ENCODE results near the gene PARD3B.
"Not testable (repeated sequence)": the region's sequence is repeated elsewhere in the genome, so short reads cannot be mapped to it uniquely, and the experiment has no call there.

The PARD3B gene

DNA sequence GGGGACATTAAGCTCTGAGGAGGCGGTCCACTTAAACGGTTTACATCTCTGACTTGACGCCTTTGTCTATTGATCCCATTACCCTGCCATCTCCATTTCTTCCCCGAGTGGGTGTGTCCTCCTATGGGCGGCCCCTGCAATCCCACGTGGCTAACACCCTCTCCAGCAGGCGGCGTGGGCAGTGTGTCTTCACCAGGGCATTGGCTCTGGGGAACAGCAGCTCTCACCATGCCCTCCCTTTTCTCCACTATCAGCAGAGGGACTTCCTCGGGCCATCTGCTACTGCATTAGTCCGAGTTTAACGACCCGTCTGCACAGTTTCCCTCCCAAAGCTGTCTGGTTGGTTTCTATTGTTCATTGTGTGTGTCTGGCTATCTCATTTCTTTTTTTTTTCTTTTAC, 625.1 kb downstream of the PARD3B start:
- no peak for DNase-seq

DNA sequence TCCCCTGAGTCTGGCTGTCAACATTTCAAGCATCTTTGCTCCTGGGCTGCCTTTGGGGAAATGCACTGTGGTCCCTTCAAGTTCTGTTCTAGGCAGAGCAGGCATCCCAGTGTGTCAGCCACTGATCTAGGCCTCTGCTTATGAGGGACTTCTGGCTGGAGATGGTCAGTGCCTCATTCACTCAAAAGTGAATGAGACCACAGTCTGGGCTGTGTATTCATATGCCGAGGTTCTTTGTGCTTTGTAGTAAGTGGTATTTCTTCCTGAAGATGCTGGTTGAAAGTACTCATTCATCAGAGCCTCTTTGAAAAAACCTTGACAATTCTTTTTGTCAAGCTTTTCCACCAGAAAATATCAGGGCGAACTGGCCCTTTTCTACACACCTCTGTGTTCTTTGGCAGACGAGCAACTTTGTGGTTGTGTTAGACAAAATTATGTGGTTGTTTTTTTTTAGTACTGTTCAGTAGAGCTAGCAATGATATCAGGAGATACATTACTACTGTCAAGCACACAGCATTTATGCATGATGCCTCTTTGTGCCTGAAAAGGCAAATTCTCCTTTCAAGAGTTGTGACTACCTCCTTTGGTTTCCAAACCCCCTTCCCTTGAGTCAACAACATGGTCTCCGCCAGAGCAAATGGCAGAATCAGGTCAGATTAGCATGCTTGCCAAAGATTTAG, 626.1 kb downstream of the PARD3B start:
- no peak for DNase-seq

DNA sequence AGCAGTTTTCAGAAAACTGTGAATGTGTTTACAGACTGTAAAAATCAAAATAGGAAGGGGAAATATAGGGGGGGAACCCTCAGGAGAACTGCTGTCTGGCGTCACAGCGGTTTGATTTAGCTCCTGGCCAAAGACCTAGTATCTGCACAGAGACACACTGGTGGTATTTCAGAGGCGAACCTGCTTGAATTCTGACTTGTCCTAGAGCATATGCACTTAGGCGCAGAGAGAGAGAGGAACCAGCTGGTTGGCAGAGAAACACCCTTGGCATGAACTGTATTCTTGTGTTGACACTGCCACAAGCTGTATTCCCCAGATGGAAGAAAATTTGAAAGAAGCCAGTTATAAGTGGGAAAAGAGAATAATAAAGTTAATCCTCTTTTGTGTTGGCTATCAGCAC, 630.6 kb downstream of the PARD3B start:
- no peak for DNase-seq

DNA sequence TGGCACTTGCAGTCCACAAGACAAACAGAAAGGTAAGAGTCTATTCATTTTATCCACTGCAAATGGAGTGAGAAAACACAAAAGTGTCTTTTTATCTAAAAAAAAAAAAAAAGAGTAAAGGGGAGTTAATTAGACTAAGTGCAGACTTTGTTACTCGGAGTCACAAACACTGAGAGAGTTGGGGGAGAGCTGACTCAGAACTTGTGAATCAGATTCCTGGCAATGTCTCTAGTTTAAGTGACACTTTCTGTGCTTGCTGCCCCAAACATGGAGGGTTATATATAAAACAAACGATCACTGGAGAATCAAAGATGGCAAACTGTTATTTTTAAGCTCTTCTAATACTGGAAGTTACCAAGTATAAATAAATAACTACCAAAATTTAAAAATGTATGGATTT, 631.3 kb downstream of the PARD3B start:
- DNase-seq = no peak

- DNase-seq = no peak
These were observed 632.3 kb downstream of the PARD3B start for GRCh38 chr2:205177546-205177945.

GRCh38 chr2:205180730-205181129, 635.5 kb downstream of the PARD3B start:
- no peak for DNase-seq

- DNase-seq = no peak
These were observed 642.5 kb downstream of the PARD3B start for GRCh38 chr2:205187731-205188130.

GRCh38 chr2:205188239-205189138, 643.2 kb downstream of the PARD3B start:
- no peak for DNase-seq

- no peak for DNase-seq
These were observed 644.0 kb downstream of the PARD3B start for GRCh38 chr2:205189301-205189700.

- no peak for DNase-seq
These were observed 645.3 kb downstream of the PARD3B start for GRCh38 chr2:205190528-205190927.

- no peak for DNase-seq
These were observed 648.0 kb downstream of the PARD3B start for GRCh38 chr2:205193125-205193835.

DNA sequence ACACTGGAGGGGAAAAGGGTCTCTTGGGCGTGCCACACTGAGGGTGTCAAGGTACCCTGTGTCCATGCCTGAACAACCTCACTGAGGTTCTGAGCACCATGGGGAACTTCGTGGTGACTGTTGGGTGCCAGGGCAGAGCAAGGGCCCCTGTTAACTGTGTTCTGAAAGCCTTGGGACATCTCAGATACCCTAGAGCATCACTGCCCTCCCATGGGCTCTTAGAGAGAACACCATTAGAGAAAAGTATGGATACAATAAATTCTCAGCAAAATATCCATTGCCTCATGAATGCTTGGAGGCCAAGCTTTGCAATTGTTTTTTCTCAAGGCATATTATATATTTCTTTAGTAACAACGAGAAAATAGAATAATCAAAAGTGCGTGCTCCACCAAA, 648.6 kb downstream of the PARD3B start:
- DNase-seq = no peak

DNA sequence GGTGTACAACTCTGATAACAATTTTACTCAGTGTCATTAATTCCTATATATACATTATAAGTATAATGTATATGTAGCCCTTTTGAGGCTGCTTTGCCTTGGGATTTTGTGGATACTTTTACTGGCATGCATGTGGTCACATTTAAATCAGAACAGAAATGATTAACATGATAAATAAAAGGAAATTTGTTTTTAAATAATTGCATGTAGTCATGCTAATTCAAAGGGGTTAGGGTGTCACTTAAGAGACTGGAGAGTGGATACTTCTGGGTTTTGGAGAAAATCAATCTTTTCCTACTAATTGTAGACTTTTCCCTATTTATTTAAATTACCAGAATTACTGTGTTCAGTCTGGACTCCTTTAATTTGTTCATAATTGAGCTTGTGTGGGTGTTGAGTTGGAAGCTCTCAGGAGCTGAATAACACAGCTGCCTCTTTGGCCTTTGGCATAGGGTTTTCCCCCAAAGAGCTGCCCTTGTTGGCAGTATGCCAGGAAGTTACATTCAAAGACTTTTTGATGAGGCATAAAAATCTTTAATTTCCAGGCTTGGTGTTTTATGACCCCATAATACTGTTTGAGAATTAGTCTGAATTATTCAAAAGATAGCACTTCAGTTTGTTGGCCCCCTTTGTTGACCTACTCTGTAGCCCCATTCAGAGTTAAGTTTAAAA, 652.3 kb downstream of the PARD3B start:
- no peak for DNase-seq

- DNase-seq = no peak
These were observed 652.9 kb downstream of the PARD3B start for GRCh38 chr2:205198140-205198525.

DNA sequence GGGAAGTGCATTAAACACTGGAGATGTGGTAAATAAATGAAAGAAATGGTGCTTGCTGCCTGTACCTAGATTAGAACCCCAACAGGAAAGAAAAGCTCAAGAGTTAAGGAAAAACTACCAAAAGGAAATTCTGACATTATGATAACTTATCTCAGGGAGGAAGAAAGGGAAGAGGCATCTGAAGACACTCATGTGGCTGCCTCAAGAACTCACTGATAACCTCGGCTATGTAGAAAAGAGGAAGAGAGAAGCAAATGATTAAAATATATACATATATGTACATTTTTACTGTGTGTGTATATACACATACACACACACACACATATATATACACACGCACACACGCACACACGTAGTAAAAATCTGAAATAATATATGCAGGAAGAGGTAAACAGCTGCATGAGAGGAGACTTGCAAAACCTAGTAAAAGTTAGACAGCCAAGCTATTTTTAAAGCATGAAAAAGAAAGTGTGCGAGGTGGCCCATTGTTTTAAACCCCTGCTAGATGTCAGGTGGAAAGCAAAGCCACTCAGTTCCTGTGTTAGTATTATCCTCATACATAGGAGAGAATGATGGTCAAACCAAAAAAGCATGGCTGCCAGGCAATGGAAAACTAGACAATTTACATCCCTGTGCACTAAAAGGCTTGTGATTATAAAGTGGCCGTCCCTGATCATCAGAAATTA, 654.0 kb downstream of the PARD3B start:
- no peak for DNase-seq

DNA sequence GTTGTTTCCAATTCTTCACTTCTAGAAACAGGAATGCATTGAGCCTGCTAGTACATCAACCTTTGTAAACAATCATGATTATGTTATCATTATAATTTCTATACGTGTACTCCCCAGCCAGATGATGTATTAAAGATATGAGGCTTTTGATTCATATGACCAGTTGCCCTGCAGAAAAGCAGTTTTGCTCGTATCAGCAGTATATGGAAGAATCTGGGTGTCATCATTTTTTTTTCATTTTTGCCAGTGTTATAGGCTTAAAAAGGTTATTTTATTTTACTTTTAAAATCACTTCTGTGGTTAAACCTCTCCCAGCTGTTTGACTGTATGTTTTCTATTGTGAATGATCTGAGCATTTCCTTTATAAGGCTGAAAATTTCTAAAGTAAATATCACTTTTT, 665.2 kb downstream of the PARD3B start:
- no peak for DNase-seq

GRCh38 chr2:205212357-205212756, 667.1 kb downstream of the PARD3B start:
- no peak for DNase-seq

GRCh38 chr2:205216092-205216491, 670.8 kb downstream of the PARD3B start:
- no peak for DNase-seq

DNA sequence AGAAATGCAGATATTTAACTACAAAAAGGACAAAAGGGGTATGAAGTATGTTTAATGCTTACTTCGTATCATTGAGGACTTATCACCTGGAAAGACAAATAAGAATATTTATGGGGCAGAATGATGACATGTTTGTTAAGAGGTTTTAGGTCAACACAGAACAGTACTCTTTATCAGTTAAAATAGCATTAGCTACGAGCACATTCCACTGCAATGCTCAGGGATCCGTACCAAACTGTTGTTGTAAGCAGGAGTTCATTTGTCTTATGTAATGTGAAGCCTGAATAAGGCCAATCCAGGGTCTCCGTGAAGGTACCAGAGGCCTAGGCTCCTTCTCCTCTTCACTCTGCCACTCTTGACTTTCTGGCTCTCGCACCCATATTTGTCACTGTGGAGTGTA, 671.3 kb downstream of the PARD3B start:
- DNase-seq = no peak

DNA sequence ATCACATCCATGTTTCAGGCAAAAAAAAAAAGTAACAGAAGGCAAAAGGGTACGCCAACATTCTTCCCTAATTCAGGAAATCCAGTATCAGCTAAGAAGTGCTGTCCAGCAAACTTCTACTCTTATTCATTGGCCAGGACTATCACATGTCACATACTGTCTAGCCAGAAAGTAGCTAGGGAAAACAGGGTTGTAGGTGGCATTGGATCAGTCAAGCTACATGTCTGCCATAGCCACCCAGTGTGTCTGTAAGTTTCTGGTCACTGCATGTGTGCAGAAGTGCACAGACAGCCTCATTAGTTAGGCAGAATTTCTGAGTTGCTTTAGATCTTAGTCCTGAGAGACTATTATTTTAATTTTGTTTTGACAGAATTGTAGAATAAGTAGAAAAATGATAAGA, 671.7 kb downstream of the PARD3B start:
- no peak for DNase-seq

DNA sequence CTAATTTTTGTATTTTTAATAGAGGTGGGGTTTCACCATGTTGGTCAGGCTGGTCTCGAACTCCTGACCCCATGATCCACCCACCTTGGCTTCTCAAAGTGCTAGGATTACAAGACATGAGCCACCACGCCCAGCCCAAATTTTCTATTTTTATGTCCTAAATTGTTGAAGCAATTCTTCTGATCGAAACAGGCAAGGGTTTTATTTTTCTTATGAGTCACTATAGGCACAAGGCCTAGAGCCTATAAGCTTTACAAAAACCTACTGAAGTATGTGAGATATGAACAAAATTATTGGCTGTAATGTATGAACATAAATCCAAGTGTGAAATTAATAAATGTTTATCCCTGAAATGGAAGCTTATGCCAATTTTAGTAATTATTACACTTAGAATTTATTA, 672.8 kb downstream of the PARD3B start:
- no peak for DNase-seq

DNA sequence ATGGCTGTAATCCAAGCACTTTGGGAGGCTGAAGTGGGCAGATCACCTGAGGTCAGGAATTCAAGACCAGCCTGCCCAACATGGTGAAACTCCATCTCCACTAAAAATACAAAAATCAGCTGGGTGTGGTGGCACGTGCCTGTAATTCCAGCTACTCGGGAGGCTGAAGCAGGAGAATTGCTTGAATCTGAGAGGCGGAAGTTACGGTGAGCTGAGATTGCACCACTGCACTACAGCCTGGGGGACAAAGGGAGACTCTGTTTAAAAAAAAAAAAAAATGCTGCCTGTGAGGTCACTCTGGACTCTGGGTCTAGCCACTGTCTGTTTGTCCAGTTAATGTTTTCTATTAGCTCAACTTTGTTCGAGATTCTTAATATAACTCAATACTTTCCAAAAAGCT, 673.5 kb downstream of the PARD3B start:
- DNase-seq = not testable (repeated sequence)

DNA sequence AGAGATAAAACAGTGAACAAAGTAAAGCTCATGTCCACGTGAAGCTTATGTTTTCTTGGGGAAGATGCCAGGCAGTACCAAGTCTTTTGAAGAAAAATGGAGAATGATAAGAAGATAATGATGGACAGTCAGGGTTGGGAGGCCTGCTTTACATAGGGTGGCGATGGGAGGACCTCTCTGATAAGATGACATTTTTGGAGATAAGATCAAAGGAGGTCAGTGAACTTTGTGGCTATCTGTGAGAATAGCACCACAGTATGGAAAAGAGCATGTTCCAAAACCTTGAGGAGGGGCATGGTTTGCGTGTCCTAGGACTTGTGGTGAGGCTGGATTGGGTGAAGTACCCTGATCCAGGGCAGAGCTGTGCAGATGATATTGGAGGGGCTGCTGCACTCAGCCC, 675.3 kb downstream of the PARD3B start:
- no peak for DNase-seq
